HG02759 (cell line): Measurements from ENCODE around the gene ANAPC15.
A peak's percentile ranks its signal among the peaks of the same experiment; 100 is the strongest.

Experiments
- ATAC-seq: cut with Tn5 transposase; IDR thresholded peaks from one replicate; pipeline ENCODE4 v1.9.1; 2021; ENCODE audit warnings: mild to moderate bottlenecking, moderate library complexity; ENCODE audit not compliant: unreplicated experiment

ANAPC15 gene

DNA sequence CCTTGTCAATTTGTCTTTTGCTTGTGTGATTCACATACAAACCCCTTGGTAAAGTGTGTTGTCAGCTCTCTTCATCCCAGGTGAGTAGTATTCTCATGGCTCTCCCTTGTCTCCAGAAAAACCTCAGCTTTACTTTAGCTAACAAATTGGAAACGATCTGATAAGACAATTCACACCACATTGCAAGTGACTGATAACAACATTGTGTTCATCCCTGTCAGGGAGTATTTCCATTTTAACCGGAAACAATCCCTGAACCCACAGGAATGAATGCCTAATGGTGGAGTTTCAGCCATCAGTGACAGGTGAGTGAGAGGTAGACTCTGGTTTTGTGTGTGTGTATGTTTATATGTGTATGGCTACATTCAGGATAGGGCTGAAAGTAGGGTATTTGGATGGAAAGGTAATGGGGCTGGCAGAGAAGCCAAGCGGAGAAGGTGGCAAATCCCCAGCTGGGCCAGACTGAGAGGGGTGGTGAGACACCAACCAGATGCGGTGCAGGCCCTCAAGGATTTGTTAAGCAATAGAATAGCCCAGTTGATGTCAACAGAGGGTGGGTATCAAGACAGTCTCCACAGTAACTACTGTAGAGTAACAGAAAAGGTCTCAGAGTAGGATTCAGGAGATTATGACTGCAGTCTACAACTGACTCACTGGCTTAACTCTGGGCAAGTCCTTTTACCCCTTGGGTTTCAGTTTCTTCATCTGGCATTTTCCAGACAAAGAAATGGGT lies 24.3 kb downstream of the ANAPC15 start:
- ATAC-seq, result no peak

DNA sequence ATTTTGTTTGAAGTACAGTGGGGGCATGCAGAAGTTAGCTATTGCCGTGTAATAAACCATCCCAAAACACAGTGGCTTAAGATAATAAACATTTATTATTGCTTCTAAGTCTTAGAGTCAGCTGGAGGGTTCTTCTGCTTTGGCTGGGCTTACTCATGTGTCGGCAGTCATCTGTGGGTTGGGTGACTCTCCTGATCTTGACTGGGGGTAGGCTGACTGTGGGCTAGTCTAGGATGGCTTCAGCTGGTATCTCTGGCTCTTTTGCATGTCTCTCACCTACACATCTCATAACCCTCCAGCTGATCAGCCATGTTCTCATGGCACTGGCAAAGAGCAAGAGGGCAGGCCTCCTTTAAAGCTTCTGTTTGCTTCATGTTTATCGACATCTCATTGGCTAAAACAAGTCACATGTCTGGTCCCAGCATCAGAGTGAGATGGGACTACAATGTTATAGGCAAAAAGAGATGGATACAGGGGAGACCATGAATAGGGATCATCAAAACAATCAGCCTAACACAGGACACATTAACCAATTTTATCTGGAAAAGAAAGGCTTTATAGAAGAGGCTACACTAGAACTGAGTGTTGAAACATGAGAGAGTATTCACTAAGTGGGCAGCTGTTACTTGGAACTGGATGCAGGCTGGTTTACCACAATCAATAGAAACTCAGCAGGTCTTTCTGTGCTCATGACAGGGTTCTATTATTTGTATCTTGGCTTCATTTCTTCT lies 26.7 kb downstream of the ANAPC15 start:
- no peak for ATAC-seq

DNA sequence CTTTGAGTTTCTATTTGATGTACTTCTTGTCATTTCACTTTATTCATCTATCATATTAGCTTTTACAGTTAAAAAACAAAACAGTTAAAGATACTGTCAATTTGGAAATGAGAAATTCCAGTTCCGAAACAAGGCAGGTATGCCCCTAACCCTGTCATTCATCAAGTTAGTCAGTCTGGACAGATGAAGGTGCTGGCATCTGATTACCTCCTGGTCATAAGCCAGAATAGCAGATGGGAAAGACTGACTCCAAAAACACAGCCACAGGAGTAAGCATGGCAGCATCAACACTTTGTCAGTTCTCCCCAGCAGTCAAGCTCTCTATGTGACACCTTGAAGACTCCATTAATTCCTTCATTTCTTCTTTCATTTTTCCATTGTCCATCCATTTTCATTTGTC lies 27.5 kb downstream of the ANAPC15 start:
- ATAC-seq, result no peak

DNA sequence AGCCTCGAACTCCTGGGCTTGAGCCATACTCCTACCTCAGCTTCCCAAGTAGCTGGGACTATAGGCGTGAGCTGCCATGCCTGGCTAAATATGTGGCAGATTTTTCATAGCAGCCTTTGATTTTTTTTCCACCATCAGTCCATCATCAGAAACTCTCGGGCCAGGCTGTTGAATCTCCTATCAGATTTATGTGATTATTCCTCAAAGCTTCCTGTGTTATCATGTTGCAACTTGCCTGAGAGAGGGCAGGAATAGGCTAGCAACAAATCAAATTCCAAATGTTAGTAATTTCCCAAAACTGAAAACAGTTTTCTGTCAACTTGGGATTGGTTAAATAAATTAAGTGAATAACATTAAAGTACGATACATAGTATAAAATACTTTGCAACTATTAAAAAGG lies 28.4 kb downstream of the ANAPC15 start:
- ATAC-seq, result no peak

DNA sequence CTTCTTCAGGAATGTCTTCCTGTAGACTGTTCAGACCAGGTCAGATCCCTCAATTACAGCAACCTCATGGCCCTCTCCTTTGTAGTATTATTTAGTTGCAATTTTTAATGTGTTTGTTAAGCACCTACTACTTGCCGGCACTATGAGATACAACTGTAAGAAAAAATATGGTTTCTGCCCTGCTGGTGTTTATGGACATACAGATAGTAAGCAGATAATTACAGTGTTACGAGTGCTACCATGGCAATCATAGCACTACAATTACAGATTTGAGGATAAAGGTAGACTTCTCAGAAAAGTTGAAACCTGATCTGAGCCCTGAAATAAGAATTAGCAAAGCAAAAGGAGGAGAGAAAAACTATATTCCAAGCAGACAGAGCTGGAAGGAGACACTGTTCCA lies 29.1 kb downstream of the ANAPC15 start:
- no peak for ATAC-seq

DNA sequence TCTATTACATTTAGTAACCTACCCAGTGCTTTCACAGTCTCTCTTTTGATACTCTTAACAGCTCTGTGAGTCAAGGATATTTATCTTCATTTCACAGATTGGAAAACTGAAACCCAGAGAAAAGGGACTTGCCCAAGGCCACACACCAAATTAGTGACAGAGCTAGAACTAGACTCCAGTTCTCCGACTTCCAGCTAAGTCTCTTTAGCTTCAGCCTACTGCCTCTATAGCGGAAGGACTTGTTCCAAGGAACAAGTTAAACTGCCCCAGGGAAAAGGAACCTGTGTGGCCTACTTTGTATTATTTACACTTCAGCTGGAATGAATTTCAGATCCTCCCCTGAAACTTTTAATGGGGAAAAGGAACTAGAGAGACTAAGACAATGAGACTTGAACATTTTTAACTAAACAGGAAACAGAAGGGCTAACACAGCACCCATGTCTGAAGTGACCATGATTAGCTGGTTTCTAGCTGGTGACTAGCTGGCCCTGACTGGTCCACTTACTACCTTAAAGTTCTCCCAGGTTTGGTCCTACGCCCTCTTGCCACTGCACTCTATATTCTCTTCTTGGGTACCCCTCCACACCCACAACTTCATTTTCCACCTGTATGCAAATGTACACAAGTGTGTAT lies 30.6 kb downstream of the ANAPC15 start:
- no peak for ATAC-seq

DNA sequence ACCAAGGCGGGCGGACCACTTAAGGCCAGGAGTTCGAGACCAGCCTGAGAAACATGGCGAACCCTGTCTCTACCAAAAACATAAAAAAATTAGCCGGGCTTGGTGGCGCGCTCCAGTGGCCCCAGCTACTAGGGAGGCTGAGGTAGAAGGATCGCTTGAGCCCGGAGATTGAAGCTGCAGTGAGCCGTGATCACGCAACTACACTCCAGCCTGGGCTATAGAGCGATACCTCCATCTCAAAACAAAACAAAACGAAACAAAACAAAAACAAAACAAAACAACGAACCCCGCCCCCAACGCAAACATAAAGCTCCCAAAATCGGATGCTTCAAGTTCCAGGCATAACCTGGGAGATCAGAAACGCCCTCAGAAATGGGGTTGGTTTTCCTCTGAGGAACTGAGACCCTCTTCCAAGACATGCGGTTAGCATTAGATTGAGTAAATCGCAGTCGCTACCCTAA lies 31.3 kb downstream of the ANAPC15 start:
- ATAC-seq, result no peak

DNA sequence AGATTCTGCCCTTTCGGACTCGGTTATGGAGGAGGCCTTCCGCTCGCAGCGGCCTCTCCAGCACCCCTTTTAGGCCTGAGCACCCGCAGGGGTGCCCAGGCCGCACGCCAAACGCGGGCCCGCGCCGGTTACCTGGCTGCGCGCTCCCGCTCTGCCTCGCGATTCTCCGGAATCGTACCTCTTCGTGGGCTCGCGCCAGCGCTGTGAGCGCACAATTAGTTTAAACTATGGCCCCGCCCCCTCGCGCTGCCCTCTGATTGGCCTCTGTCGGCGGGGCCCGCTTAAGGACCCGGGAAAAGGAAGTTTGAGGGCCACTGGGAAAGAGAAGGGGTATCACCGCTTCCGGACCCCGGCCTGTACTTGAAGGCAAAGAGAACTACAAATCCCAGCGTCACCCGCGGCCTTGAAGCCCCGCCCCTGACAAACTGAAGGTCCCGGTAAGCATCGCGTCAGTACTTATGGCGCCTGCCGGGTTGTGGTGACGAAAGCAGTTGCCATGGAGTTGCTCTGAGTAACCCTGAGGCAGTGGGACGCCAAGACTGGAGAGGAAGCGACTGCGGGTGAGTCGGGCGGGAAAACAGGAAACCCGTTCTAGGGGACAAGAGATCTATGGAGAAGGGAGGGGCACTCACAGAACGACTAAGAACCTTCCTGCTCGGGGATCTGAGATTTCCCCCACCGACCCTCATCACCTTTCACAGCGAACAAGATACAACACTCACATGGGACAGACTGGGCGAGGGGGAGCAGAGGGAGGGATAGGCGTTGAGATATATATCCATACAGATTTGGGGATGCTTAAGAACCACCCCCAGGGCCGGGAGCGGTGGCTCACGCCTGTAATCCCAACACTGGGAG lies 31.9 kb downstream of the ANAPC15 start, which contains the start of the genes LRRC51 and NUMA1:
TSS of gene LRRC51 (plus strand) at position 525 of the 858 bp plus-strand sequence. CDS start 8,234 bp downstream, outside the sequence.
TSS of gene NUMA1 (minus strand) at position 217 of the 858 bp plus-strand sequence. CDS start 44,599 bp downstream, outside the sequence.
- peak; percentile 92 for ATAC-seq

DNA sequence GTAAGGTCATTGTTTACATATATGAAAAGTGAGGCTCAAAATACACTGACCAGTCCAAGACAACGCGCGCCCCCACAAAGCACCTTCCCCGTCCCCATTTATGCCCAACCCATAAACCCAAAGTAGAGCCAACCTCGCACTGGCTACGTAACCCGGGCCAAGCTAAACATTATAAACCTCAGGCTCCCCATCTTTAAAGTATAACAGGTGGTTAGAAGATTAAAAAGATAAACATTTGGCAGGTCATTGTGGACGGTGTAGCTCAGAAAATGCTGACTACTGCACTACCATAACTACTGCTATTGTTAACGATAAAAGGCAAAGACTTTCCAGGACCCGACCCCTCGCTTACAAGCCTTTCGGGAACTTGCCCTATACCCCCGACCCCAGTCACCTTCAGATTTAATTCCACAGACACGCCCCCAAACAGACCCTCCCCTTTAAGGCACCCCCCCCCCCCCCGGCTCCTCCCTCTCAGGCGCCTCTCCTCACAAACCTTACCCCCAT lies 32.6 kb downstream of the ANAPC15 start:
- ATAC-seq, result no peak

DNA sequence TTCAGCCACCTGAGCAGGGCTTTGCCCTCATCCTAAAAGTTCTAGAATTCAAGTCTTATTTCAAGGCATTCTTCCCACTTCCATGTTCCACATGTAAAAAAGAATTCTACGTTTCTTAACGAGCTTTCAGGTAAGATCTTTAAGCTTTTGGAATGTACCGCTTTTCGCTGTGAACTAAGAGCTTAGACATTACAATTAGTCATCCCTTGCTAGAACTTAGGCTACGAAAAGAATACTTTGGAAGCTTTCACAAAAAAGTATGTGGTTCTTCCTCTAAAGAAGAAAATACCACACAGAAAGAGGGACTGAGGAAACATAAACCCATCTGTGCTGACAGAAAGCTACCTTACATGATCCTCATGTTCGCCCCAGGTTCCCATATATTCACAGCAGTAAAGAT lies 34.0 kb downstream of the ANAPC15 start:
- no peak for ATAC-seq

DNA sequence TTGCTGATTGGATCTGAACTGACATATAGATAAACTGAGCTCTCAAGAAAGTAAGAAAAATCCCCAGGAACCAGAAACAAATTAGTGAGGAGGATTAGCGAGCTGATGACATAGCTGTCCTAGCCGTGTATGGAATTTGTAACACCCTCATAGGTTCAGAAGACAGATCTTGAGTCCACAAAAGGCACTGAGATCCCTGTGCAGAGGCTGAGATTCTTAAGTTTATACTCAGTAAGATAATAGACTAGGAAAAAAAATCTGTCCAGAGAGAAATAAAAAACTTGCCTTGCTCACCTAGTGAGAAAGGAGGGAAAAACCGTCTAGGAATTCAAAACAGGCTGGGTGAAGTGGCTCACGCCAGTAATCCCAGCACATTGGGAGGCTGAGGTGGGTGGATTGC lies 36.7 kb downstream of the ANAPC15 start:
- ATAC-seq, result no peak

DNA sequence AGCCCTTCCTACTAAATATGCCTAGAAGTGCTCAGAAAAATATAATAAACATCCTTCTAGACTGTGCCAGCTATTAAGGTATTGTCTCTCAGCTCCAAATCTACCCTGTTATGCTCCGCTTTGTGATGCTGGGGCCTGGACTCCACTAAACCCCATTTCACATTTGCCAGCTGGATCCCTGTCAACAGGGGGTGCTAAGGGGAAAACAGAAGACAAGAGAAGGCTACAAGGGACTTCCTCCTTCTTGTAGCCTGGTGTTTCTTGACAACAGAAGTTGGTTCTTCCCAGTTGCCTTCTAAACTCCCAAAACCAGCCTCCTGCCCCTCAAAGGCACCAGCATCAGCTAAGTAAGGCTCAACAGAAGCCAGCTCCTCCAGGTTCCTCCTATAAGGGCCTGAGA lies 37.4 kb downstream of the ANAPC15 start:
- no peak for ATAC-seq

DNA sequence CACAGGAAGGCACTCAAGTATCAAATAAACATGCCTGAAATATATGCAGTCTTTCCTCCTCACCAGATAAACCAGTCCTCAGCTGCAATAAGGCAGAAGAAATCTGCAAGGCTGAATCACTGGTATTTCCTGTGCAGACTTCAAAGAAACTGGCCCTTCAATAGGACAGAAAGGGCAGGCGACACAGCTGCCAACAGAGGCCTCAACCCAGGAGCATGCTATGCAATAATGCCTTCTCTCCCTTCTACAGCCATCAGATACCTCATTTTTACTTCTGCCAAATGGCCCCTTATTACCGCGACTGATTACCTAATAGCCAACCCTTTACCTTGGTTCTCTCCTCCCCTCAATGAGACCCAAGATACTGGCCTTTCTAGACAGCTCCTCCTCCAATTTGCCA lies 40.1 kb downstream of the ANAPC15 start:
- no peak for ATAC-seq

DNA sequence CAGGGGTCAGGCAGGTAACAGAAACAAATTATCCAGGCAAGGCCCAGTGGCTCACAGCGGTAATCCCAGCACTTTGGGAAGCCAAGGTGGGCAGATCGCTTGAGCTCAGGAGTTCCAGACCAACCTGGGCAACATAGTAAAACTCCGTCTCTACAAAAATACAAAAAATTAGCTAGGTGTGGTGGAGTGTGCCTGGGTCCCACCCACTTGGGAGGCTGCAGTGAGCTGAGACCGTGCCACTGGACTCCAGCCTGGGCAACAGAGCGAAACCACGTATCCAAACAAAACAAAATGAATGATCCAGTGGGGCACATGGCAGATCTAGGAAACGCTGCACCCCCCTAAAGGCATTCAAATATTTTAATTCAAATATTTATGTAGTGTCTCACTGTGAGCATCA lies 42.0 kb downstream of the ANAPC15 start:
- no peak for ATAC-seq

DNA sequence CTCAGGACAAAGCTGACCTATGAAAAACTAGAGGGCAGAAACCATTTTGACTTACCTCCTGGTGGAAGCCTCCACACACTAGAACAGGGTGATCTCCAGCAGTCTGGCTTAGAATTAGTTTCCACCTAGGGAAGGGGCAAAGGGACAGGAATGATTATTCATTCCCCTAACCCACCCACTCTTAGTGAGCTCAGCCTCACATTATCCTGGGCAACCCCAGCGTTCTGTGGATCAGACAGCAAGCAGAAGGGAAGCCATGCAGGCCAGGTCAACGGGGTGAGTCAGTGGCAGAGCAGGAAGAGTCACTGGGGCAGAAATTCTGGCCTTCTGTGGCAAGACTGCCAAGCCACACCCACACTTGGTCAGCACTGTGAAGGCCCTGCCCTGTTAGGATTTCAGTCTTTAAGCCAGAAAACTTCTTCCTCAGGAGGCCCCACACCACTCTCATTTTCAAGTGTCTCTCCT lies 42.7 kb downstream of the ANAPC15 start:
- no peak for ATAC-seq

DNA sequence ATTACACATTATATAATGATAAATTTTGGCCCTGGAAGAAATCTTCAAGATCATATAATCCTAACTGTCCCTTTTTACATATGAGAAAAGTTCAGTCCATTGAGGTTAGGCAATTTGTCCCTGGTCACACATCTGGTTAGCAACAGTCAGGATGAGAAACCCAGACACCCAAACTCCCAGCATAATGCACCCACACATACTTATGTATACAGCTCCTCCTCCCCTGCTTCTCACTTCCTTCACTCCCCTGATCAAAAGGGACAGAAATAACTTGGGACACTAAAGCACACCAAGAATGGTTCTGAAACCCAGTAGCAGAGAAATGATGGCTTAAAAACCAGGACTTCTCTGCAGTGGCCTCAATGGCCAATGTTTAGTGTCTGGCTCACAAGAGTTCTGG lies 43.3 kb downstream of the ANAPC15 start:
- ATAC-seq, result no peak

DNA sequence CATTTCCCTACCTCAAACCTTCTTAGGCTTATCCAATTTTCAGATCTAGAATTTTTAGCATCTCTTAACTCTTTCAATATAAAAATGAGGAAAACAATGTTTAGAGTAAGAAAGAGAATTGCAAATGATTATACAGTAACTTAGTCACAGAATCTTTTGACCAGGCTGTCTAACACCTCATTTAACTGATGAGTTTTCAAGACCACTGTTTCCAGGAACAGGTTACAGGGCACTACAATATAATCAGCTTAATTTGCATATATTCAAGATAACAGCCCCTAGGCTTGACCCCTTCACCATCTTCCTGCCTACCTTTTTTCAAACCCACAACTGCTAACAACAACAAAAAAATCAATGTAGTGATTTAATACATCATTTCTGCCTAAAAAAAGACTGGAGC lies 44.8 kb downstream of the ANAPC15 start:
- ATAC-seq, result no peak

DNA sequence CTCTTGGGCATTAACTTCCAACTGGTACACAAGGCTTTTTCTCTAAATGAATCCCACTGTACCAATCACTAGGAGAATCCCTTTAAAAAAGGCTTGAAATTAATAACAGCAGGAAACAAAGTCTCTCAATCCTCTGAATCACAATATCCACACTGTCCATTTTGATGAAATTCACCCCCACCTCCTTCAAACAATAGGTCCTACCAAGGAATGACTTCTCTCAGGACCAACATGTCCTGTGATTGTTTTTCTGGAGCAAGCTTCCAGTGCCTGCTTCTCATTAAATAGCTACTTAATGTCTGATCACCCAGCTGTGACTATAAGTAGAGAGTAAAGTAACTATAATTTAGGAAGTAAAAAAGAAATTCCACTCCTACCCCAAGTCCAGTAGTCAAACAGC lies 45.2 kb downstream of the ANAPC15 start:
- no peak for ATAC-seq

DNA sequence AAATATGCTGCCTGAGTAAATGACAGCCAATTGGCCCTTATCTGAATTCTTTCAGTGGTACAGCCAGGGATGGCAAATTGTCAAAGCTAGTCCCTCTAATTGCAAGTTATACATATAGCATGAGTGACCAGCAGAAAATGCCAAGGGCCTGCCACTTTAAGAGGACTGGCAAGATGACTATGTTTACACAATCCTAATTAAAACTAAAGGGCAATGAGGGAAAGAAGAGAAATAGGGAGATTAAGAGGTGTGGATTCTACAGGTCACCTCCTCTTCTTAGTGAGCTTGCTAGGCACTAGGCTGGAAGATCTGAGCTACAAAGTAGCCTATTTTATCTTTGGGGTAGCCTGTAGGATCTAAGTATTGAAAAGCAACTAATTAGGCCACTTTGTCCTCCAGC lies 45.6 kb downstream of the ANAPC15 start:
- no peak for ATAC-seq

DNA sequence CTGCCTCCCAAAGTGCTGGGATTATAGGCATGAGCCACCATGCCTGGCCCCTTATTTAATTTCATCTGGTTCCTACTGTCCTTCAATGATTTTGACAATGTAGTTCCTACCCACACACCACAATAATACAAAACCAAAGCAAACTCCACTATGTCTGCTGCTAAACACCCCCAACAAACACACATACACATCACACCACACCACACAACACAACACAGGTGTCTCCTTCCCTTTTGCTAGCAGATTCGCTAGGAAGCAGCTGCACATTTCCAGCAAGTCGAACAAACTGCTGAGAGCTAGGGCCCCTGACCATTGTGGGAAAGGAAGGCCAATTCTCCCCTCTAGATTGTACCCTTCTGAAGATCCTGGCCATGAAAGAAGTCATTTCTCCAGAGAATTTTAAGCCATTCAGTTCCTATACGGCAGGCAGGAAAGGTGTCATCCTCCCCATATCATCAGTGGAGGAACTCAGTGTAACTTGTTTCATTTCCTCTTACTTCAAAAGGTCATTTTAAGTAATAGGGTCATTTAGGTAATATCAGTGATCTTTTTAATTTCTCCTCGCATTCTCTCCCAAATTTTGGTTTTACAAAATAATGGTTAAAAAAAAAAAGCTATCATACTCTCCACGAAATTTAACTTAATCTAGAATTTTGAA lies 50.6 kb downstream of the ANAPC15 start:
- no peak for ATAC-seq
